ENCODE data around the gene UPK3A. TPM values are rescaled to one million over a fixed set of nuclear protein-coding genes. Genes with fewer than 3 reads are reported as not detected.
A peak's percentile ranks its signal among the peaks of the same experiment; 100 is the strongest.

Gene UPK3A
- total and polyA plus RNA-seq, 2 of the 8 experiments (the other 6 are each of a cell fraction or from before 2014, with no cell fraction given): 0.35 to 1.7 TPM

- peak; percentile 76 to 95 (median 87) for TF ChIP-seq CTCF (IDR thresholded peaks at IDR 0.05; ENCODE audit: control extremely low read depth in 1 of 3, insufficient read depth in 1 of 3, low read depth in 1 of 3, low read length in 3 of 3)
- no peak for TF ChIP-seq POLR2A (IDR thresholded peaks at IDR 0.05; ENCODE audit: control extremely low read depth in 1 of 2, low read depth in 2 of 2, low read length in 2 of 2)
- TF ChIP-seq CREB1 (IDR thresholded peaks at IDR 0.05): peak; percentile 60; the same call in 1 of the 2 replicates
- TF ChIP-seq E2F6 (IDR thresholded peaks at IDR 0.05): peak; percentile 85
- TF ChIP-seq CEBPB (IDR thresholded peaks at IDR 0.05; ENCODE audit: low read depth, low read length): 0 out of 2 replicates have a peak, but pooled peaks have one; percentile 8
These were observed 21.1 kb upstream of the UPK3A start (continued) for GRCh38 chr22:45263463-45264269.
